Mesenchymal stem cell (in vitro differentiated cells and primary cell): ENCODE results near the gene SLC25A39.
A peak's percentile ranks its signal among the peaks of the same experiment; 100 is the strongest.
"Not testable (repeated sequence)": the region's sequence is repeated elsewhere in the genome, so short reads cannot be mapped to it uniquely, and the experiment has no call there.

Source experiments
- DNase-seq: peaks from one replicate; pipeline ENCODE4 v3.0.0-alpha.2; 2013
- H2AFZ ChIP-seq: one replicate; pipeline ENCODE4 v1.6.1; 2013; ENCODE audit warnings: low read depth, mild to moderate bottlenecking, control low read depth, inconsistent platforms, low read length, moderate library complexity
- H2AK5ac ChIP-seq: 2 replicates; pipeline ENCODE4 v1.6.1; 2013; ENCODE audit warnings: low read length, moderate library complexity, mild to moderate bottlenecking, inconsistent platforms; ENCODE audit not compliant: severe bottlenecking
- H2BK120ac ChIP-seq: one replicate; pipeline ENCODE4 v1.6.1; 2013; ENCODE audit warnings: low read depth, mild to moderate bottlenecking, inconsistent platforms, low read length, moderate library complexity
- H2BK12ac ChIP-seq, 2 experiments: one replicate each; pipeline ENCODE4 v1.6.1; 2013; ENCODE audit warnings: inconsistent platforms in 2 of 2, low read length in 2 of 2, mild to moderate bottlenecking in 2 of 2, moderate library complexity in 2 of 2, control low read depth in 1 of 2
- H2BK15ac ChIP-seq: one replicate; pipeline ENCODE4 v1.6.1; 2013; ENCODE audit warnings: mild to moderate bottlenecking, low read depth, inconsistent platforms; ENCODE audit not compliant: poor library complexity, severe bottlenecking
- H2BK5ac ChIP-seq: 2 replicates; pipeline ENCODE4 v1.6.1; 2013; ENCODE audit warnings: low read depth, mild to moderate bottlenecking, low read length, control low read depth, inconsistent platforms; ENCODE audit not compliant: poor library complexity, severe bottlenecking
- H3K14ac ChIP-seq, 2 experiments: one replicate each; pipeline ENCODE4 v1.6.1; 2013; ENCODE audit warnings: inconsistent platforms in 2 of 2, low read length in 2 of 2, control low read depth in 1 of 2, mild to moderate bottlenecking in 1 of 2, moderate library complexity in 1 of 2
- H3K18ac ChIP-seq, 2 experiments: one replicate each; pipeline ENCODE4 v1.6.1; 2013; ENCODE audit warnings: inconsistent platforms in 2 of 2, low read length in 2 of 2, control low read depth in 1 of 2, low read depth in 1 of 2, mild to moderate bottlenecking in 1 of 2
- H3K23ac ChIP-seq, 2 experiments: one replicate each; pipeline ENCODE4 v1.6.1; 2013; ENCODE audit warnings: inconsistent platforms in 2 of 2, low read length in 2 of 2, mild to moderate bottlenecking in 2 of 2, moderate library complexity in 2 of 2, control low read depth in 1 of 2
- H3K27ac ChIP-seq: 2 replicates; pipeline ENCODE4 v1.5.1; 2013; ENCODE audit warnings: mild to moderate bottlenecking, moderate library complexity, low read length, control low read depth, inconsistent platforms; ENCODE audit not compliant: poor library complexity, severe bottlenecking
- H3K27me3 ChIP-seq, 2 experiments: 2 replicates each; pipeline versions ENCODE4 v1.6.1 to v1.7.0; 2013; ENCODE audit warnings: low read length in 2 of 2, mild to moderate bottlenecking in 2 of 2, moderate library complexity in 2 of 2, control low read depth in 1 of 2, inconsistent platforms in 1 of 2; ENCODE audit not compliant: control insufficient read depth in 1 of 2, insufficient read depth in 1 of 2
- H3K36me3 ChIP-seq, 2 experiments: 2 replicates each; pipeline versions ENCODE4 v1.6.1 to v1.7.0; 2013; ENCODE audit warnings: low read length in 2 of 2, control low read depth in 1 of 2, inconsistent platforms in 1 of 2, low read depth in 1 of 2, mild to moderate bottlenecking in 1 of 2; ENCODE audit not compliant: insufficient read depth in 2 of 2, control insufficient read depth in 1 of 2
- H3K4ac ChIP-seq, 2 experiments: one replicate each; pipeline ENCODE4 v1.6.1; 2013; ENCODE audit warnings: inconsistent platforms in 2 of 2, low read length in 2 of 2, mild to moderate bottlenecking in 2 of 2, moderate library complexity in 2 of 2, control low read depth in 1 of 2, low read depth in 1 of 2
- H3K4me1 ChIP-seq: 2 replicates; pipeline ENCODE4 v1.6.1; 2013; ENCODE audit warnings: low read depth, low read length, control low read depth; ENCODE audit not compliant: control insufficient read depth, insufficient read depth
- H3K4me2 ChIP-seq: 2 replicates; pipeline ENCODE4 v1.6.1; 2013; ENCODE audit warnings: low read length, mild to moderate bottlenecking, inconsistent platforms; ENCODE audit not compliant: poor library complexity, severe bottlenecking
- H3K4me3 ChIP-seq, 2 experiments: 2 replicates each; pipeline versions ENCODE4 v1.5.1 to v1.7.0; 2013; ENCODE audit warnings: low read length in 2 of 2, mild to moderate bottlenecking in 2 of 2, control low read depth in 1 of 2, low read depth in 1 of 2; ENCODE audit not compliant: insufficient read depth in 1 of 2
- H3K79me1 ChIP-seq: replicated peaks from 2 replicates; pipeline ENCODE4 v1.6.1; 2013; ENCODE audit warnings: mild to moderate bottlenecking, control low read depth, low read length, inconsistent platforms; ENCODE audit not compliant: poor library complexity, severe bottlenecking
- H3K9ac ChIP-seq: 2 replicates; pipeline ENCODE4 v1.7.0; 2013; ENCODE audit warnings: mild to moderate bottlenecking, low read length, moderate library complexity
- H3K9me3 ChIP-seq: 2 replicates; pipeline ENCODE4 v1.7.0; 2013; ENCODE audit warnings: mild to moderate bottlenecking, low read length; ENCODE audit not compliant: control insufficient read depth
- H4K8ac ChIP-seq: one replicate; pipeline ENCODE4 v1.6.1; 2013; ENCODE audit warnings: inconsistent platforms, mild to moderate bottlenecking, low read length, moderate library complexity
- H4K91ac ChIP-seq: one replicate; pipeline ENCODE4 v1.6.1; 2013; ENCODE audit warnings: mild to moderate bottlenecking, low read length, inconsistent platforms
- WGBS: methylation state at CpG from one replicate; pipeline ENCODE4 v1.1.7; 2013; ENCODE audit warnings: mixed read lengths; 5-methylcytosine and 5-hydroxymethylcytosine counted together

SLC25A39 gene

DNA sequence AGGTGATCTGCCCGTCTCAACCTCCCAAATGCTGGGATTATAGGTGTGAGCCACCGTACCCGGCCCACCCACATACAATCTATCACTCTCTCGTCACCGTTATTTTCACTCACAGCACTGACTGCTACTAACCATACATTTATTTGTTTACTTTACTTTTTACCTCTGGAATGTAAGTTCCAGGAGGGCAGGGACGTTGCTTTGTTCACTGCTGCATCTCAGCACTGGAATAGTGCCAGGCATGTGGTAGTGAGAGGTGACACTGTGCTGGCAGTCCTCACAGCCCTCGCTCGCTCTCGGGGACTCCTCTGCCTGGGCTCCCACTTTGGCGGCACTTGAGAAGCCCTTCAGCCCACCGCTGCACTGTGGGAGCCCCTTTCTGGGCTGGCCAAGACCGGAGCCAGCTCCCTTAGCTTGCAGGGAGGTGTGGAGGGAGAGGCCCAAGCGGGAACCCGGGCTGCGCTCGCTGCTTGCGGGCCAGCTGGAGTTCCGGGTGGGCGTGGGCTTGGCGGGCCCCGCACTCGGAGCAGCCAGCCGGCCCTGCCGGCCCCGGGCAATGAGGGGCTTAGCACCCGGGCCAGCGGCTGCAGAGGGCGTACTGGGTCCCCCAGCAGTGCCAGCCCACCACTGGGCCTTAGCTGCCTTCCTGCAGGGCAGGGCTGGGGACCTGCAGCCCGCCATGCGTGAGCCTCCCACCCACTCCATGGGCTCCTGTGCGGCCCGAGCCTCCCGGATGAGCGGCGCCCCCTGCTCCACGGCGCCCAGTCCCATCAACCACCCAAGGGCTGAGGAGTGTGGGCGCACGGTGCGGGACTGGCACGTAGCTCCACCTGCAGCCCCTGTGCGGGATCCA lies 44.0 kb upstream of the SLC25A39 start:
- H2AK5ac ChIP-seq, H2BK12ac ChIP-seq, H3K9me3 ChIP-seq, DNase-seq, H3K27ac ChIP-seq, H2AFZ ChIP-seq, H3K79me1 ChIP-seq, H3K4me1 ChIP-seq, H3K9ac ChIP-seq, H4K91ac ChIP-seq, H2BK5ac ChIP-seq, H3K14ac ChIP-seq, H4K8ac ChIP-seq, H3K18ac ChIP-seq, H3K36me3 ChIP-seq, H3K23ac ChIP-seq, H2BK15ac ChIP-seq, H3K4me2 ChIP-seq, H3K4ac ChIP-seq, H3K4me3 ChIP-seq, H2BK120ac ChIP-seq: not testable (repeated sequence)
- peaks cover 36 to 62% of the 10 kb centered on the region in 2 experiments for H3K27me3 ChIP-seq
- 94% methylated on average over 42 of the region's 42 CpGs for WGBS

DNA sequence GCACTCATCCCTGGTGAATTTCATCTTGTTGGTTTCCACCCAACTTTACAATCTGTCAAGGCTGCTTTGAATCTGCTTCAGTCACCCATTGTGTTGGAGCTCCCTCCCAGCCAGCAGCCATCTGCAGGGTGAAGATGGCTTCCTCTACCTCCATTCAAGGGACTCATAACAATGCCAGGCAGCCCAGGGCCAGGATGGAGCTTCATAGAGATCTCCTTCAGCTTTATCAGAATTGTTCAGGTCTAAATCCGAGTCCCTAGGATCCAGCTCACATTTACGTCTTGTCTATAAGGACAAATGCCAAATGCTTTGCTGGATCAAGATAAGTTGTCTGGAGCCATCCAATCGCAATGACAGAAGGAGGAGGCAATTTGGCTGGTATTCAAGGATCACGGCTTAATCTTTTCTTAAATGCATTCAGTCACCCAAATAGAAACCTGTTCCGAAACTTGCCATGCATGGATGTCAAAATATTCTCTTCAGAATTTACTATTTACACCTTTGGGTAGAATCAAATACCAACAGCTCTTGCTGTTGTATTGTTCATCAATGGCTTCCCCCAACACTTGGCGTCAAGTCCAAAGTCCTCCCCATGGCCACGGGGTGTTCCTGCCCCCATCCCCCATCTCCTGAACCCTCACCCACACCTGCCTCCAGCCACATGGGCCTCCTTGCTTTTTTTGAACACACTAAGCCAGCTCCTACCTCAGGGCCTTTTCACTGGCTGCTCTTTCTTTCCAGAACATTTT lies 42.8 kb upstream of the SLC25A39 start:
- H3K79me1 ChIP-seq, result peaks cover 9% of the 10 kb centered on the region
- H2BK120ac ChIP-seq, result no peak overlapping the region
- H2BK15ac ChIP-seq, result no peak overlapping the region
- H3K4ac ChIP-seq, result no peak overlapping the region
- no peaks in the 10 kb centered on the region for H3K36me3 ChIP-seq
- H2AFZ ChIP-seq, result no peak overlapping the region
- H2AK5ac ChIP-seq, result no peak overlapping the region
- WGBS, result 84% methylated on average over 7 of the region's 7 CpGs
- peaks cover 36 to 57% of the 10 kb centered on the region in 2 experiments for H3K27me3 ChIP-seq
- H3K23ac ChIP-seq, result no peak overlapping the region
- no peaks in the 10 kb centered on the region for H3K9me3 ChIP-seq
- H3K4me3 ChIP-seq, result no peak overlapping the region
- H4K8ac ChIP-seq, result no peak overlapping the region
- no peak overlapping the region for H4K91ac ChIP-seq
- H2BK5ac ChIP-seq, result no peak overlapping the region
- no peak overlapping the region for H3K27ac ChIP-seq
- H3K4me2 ChIP-seq, result no peak overlapping the region
- no peak overlapping the region for H3K14ac ChIP-seq
- peaks cover 8% of the 10 kb centered on the region for H3K4me1 ChIP-seq
- H3K18ac ChIP-seq, result no peak overlapping the region
- DNase-seq, result no peak
- H3K9ac ChIP-seq, result no peak overlapping the region
- H2BK12ac ChIP-seq, result no peak overlapping the region

DNA sequence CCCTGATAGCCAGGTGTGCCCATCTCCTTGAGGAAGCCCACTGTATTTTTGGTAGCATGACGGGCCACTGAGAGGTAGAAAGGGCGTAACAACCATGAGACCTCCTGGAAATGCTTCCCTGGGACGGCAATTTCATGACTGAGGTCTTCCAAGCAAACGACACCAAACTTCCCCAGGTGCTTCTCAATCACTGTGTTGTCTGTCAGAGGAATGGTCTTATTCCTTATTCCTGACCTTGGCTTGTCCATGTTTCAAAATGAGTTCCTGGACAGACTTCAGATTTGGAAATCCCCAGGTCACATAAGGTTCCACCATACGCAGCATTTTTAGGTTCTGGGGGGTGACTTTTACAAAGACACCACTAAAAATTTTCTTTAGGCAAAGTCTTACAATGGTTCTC lies 40.4 kb upstream of the SLC25A39 start:
- not testable (repeated sequence) for H3K9ac ChIP-seq, H2BK15ac ChIP-seq, H3K27ac ChIP-seq, H2BK12ac ChIP-seq, H2BK5ac ChIP-seq, H2AK5ac ChIP-seq, H3K4me3 ChIP-seq, H3K4ac ChIP-seq, H3K23ac ChIP-seq, H3K4me2 ChIP-seq, DNase-seq, H4K8ac ChIP-seq, H3K18ac ChIP-seq, H2BK120ac ChIP-seq, H2AFZ ChIP-seq, H4K91ac ChIP-seq, H3K9me3 ChIP-seq, H3K36me3 ChIP-seq, H3K14ac ChIP-seq
- Histone ChIP-seq H3K27me3 (peaks cover 24 to 35% of the 10 kb centered on the region in 2 experiments), H3K79me1 (peaks cover 29% of the 10 kb centered on the region), H3K4me1 (peaks cover 28% of the 10 kb centered on the region)
- WGBS, result 93% methylated on average over 5 of the region's 5 CpGs

DNA sequence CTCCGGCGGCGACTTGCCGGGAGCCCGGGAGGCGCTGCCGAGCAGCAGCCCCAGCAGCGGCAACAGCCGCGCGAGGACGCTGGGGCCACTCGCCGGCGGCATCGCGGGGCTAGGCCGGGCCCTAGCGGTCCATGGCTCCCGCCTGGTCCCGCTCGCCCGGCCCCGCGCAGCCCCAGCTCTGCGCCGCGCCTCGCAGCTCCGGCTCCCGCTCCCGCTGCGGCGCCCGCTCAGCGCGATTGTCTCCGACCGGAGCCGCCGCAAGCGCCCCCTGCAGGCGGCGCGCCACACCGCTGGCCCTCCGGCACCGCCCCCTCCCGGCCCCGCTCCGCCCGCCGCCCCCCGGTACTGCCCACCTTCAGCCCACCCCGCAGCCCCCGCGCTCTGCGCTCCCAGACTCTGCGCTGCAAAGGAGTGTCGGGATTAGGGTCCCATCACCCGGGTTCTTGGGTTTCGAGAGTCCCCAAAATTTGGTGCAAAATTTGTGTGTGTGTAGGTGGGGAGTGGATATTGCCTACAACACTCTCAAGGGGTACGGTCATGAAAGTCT lies 39.1 kb upstream of the SLC25A39 start, which contains the start of gene FAM171A2:
Gene FAM171A2, minus strand, starts transcription at position 241 of the 547 bp plus-strand sequence. Its CDS starts 139 bp downstream, at position 102.
- H3K9me3 ChIP-seq, result no peaks in the 10 kb centered on the region
- peak within 1 kb of the TSS; percentile 80 to 84 for H3K4me3 ChIP-seq
- peaks cover 0 to 11% of the 10 kb centered on the region in 2 experiments for H3K36me3 ChIP-seq
- peak within 1 kb of the TSS; percentile 79 for H3K9ac ChIP-seq
- H3K4me2 ChIP-seq, result peak within 1 kb of the TSS; percentile 94
- H2AFZ ChIP-seq, result peak within 1 kb of the TSS; percentile 60
- peaks cover 35% of the 10 kb centered on the region for H3K4me1 ChIP-seq
- peak within 1 kb of the TSS; percentile 60 to 84 for H3K18ac ChIP-seq
- peak; percentile 52 for DNase-seq
- H3K14ac ChIP-seq, result peak within 1 kb of the TSS; percentile 51 to 58
- peak within 1 kb of the TSS; percentile 42 for H4K8ac ChIP-seq
- H3K27me3 ChIP-seq, result peaks cover 24 to 28% of the 10 kb centered on the region in 2 experiments
- no peak within 1 kb of the TSS for H2AK5ac ChIP-seq
- H3K4ac ChIP-seq, result peak within 1 kb of the TSS in 1 of 2 experiments; percentile 71
- no peak within 1 kb of the TSS for H3K27ac ChIP-seq
- no peak within 1 kb of the TSS for H2BK120ac ChIP-seq
- WGBS, result 2% methylated on average over 41 of the region's 63 CpGs
- H3K23ac ChIP-seq, result peak within 1 kb of the TSS in 1 of 2 experiments; percentile 64
- H4K91ac ChIP-seq, result no peak within 1 kb of the TSS
- peak within 1 kb of the TSS; percentile 76 for H2BK15ac ChIP-seq
- H2BK12ac ChIP-seq, result peak within 1 kb of the TSS in 1 of 2 experiments; percentile 66
- no peak within 1 kb of the TSS for H2BK5ac ChIP-seq
- peaks cover 35% of the 10 kb centered on the region for H3K79me1 ChIP-seq
